Trophoblast cell (in vitro differentiated cells and primary cell): ENCODE measurements around the gene DIAPH1.

Experiments
- DNase-seq, 2 donors: peaks; one replicate each; pipeline ENCODE4 v3.0.0-alpha.2; 2016
- H2AFZ ChIP-seq: 2 replicates; pipeline ENCODE4 v1.6.1; 2013; ENCODE audit warnings: low read length, moderate library complexity, mild to moderate bottlenecking; ENCODE audit not compliant: insufficient read depth, poor library complexity
- H2AK5ac ChIP-seq: 2 replicates; pipeline ENCODE4 v1.6.1; 2013; ENCODE audit warnings: mild to moderate bottlenecking, low read length
- H2BK120ac ChIP-seq: 2 replicates; pipeline ENCODE4 v1.6.1; 2013; ENCODE audit warnings: low read length, mild to moderate bottlenecking, moderate library complexity; ENCODE audit not compliant: insufficient read depth, poor library complexity
- H2BK12ac ChIP-seq: 2 replicates; pipeline ENCODE4 v1.6.1; 2013; ENCODE audit warnings: mild to moderate bottlenecking, low read length, moderate library complexity
- H2BK5ac ChIP-seq: 2 replicates; pipeline ENCODE4 v1.6.1; 2013; ENCODE audit warnings: low read length, low read depth, moderate library complexity, mild to moderate bottlenecking; ENCODE audit not compliant: poor library complexity
- H3K14ac ChIP-seq: 2 replicates; pipeline ENCODE4 v1.6.1; 2013; ENCODE audit warnings: mild to moderate bottlenecking, low read length
- H3K18ac ChIP-seq: 2 replicates; pipeline ENCODE4 v1.6.1; 2013; ENCODE audit warnings: mild to moderate bottlenecking, low read length
- H3K23ac ChIP-seq: 2 replicates; pipeline ENCODE4 v1.6.1; 2013; ENCODE audit warnings: low read length
- H3K27ac ChIP-seq: 2 replicates; pipeline ENCODE4 v1.5.1; 2013; ENCODE audit warnings: low read depth, mild to moderate bottlenecking, inconsistent platforms, low read length, moderate library complexity
- H3K27me3 ChIP-seq: 2 replicates; pipeline ENCODE4 v1.6.1; 2013; ENCODE audit warnings: inconsistent platforms, mild to moderate bottlenecking, low read length, moderate library complexity; ENCODE audit not compliant: insufficient read depth
- H3K36me3 ChIP-seq, 2 experiments: 1 replicate in 1 of 2; 2 replicates in 1 of 2; pipeline ENCODE4 v1.6.1; 2013; ENCODE audit warnings: low read length in 2 of 2, mild to moderate bottlenecking in 2 of 2, moderate library complexity in 1 of 2; ENCODE audit not compliant: insufficient read depth in 2 of 2, control insufficient read depth in 1 of 2
- H3K4ac ChIP-seq: 2 replicates; pipeline ENCODE4 v1.6.1; 2013; ENCODE audit warnings: low read depth, mild to moderate bottlenecking, low read length, moderate library complexity
- H3K4me1 ChIP-seq, 2 experiments: 1 replicate in 1 of 2; 2 replicates in 1 of 2; pipeline ENCODE4 v1.6.1; 2013; ENCODE audit warnings: low read length in 2 of 2, mild to moderate bottlenecking in 2 of 2, moderate library complexity in 1 of 2; ENCODE audit not compliant: insufficient read depth in 2 of 2, control insufficient read depth in 1 of 2
- H3K4me2 ChIP-seq: 2 replicates; pipeline ENCODE4 v1.6.1; 2013; ENCODE audit warnings: inconsistent platforms, mild to moderate bottlenecking, low read length, moderate library complexity
- H3K4me3 ChIP-seq: 2 replicates; pipeline ENCODE4 v1.5.1; 2013; ENCODE audit warnings: mild to moderate bottlenecking, low read depth, low read length, inconsistent platforms
- H3K79me1 ChIP-seq: one replicate; pipeline ENCODE4 v1.6.1; 2013; ENCODE audit warnings: low read length
- H3K79me2 ChIP-seq: 2 replicates; pipeline ENCODE4 v1.6.1; 2013; ENCODE audit warnings: low read length, mild to moderate bottlenecking; ENCODE audit not compliant: control insufficient read depth, insufficient read depth, poor library complexity
- H3K9ac ChIP-seq: 2 replicates; pipeline ENCODE4 v1.6.1; 2013; ENCODE audit warnings: mild to moderate bottlenecking, low read length
- H3K9me3 ChIP-seq: 2 replicates; pipeline ENCODE4 v1.6.1; 2013; ENCODE audit warnings: low read depth, mild to moderate bottlenecking, control low read depth, inconsistent platforms, low read length; ENCODE audit not compliant: insufficient read depth
- H4K12ac ChIP-seq: 2 replicates; pipeline ENCODE4 v1.6.1; 2013; ENCODE audit warnings: low read depth, mild to moderate bottlenecking, low read length, moderate library complexity
- H4K8ac ChIP-seq: 2 replicates; pipeline ENCODE4 v1.6.1; 2013; ENCODE audit warnings: low read depth, mild to moderate bottlenecking, low read length, moderate library complexity
- H4K91ac ChIP-seq: one replicate; pipeline ENCODE4 v1.6.1; 2013; ENCODE audit warnings: low read depth, mild to moderate bottlenecking, low read length, moderate library complexity
- WGBS: extraction: QIAGEN DNeasy Blood & Tissue Kit; methylation state at CpG from one replicate; pipeline ENCODE4 v1.1.7; 2013; ENCODE audit warnings: missing lambda C conversion rate; ENCODE audit not compliant: insufficient read length, insufficient coverage; ENCODE audit errors: extremely low coverage; 5-methylcytosine and 5-hydroxymethylcytosine counted together

Gene DIAPH1

GRCh38 chr5:141486091-141486490 lies 132.7 kb downstream of the DIAPH1 start:
- H3K4me3 ChIP-seq = no peak overlapping the region
- no peak overlapping the region for H3K23ac ChIP-seq
- H3K79me2 ChIP-seq = no peaks in the 10 kb centered on the region
- H3K18ac ChIP-seq = no peak overlapping the region
- H3K4me1 ChIP-seq = peaks cover 14 to 21% of the 10 kb centered on the region in 2 experiments
- no peak overlapping the region for H2AK5ac ChIP-seq
- H4K8ac ChIP-seq = no peak overlapping the region
- no peak overlapping the region for H4K12ac ChIP-seq
- no peak overlapping the region for H2BK12ac ChIP-seq
- no peak overlapping the region for H2AFZ ChIP-seq
- H2BK120ac ChIP-seq = no peak overlapping the region
- H3K4ac ChIP-seq = no peak overlapping the region
- no peak overlapping the region for H3K4me2 ChIP-seq
- no peaks in the 10 kb centered on the region for H3K27me3 ChIP-seq
- peaks cover 10% of the 10 kb centered on the region for H3K9me3 ChIP-seq
- H4K91ac ChIP-seq = no peak overlapping the region
- H3K79me1 ChIP-seq = no peaks in the 10 kb centered on the region
- H3K27ac ChIP-seq = no peak overlapping the region
- H3K14ac ChIP-seq = no peak overlapping the region
- no peak overlapping the region for H3K9ac ChIP-seq
- no CpG with 5 or more reads among the region's 9 CpGs for WGBS
- H2BK5ac ChIP-seq = no peak overlapping the region
- peaks cover 39 to 43% of the 10 kb centered on the region in 2 experiments for H3K36me3 ChIP-seq
- DNase-seq = no peak

- H3K4me2 ChIP-seq = peak overlapping the region; percentile 63
These were observed 133.3 kb downstream of the DIAPH1 start for GRCh38 chr5:141485321-141486055.

GRCh38 chr5:141484641-141485311 lies 134.0 kb downstream of the DIAPH1 start, which contains the start of gene PCDHGC4:
Gene PCDHGC4, plus strand, starts transcription at chr5:141485030. Its CDS starts 144 bp downstream, at chr5:141485174.
- Histone ChIP-seq H3K79me1 (no peaks in the 10 kb centered on the region), H2BK5ac (no peak within 1 kb of the TSS), H3K36me3 (peaks cover 26 to 32% of the 10 kb centered on the region in 2 experiments), H3K4me3 (peak within 1 kb of the TSS; percentile 42), H2BK120ac (no peak within 1 kb of the TSS), H3K4me2 (peak within 1 kb of the TSS; percentile 63), H2AK5ac (no peak within 1 kb of the TSS), H3K27ac (no peak within 1 kb of the TSS), H3K23ac (no peak within 1 kb of the TSS), H3K9me3 (peaks cover 7% of the 10 kb centered on the region), H4K91ac (no peak within 1 kb of the TSS), H3K27me3 (no peaks in the 10 kb centered on the region), H3K9ac (no peak within 1 kb of the TSS), H3K79me2 (no peaks in the 10 kb centered on the region), H2BK12ac (no peak within 1 kb of the TSS), H4K8ac (no peak within 1 kb of the TSS), H2AFZ (no peak within 1 kb of the TSS), H3K14ac (no peak within 1 kb of the TSS), H3K18ac (no peak within 1 kb of the TSS), H4K12ac (no peak within 1 kb of the TSS), H3K4ac (no peak within 1 kb of the TSS), H3K4me1 (peaks cover 14 to 21% of the 10 kb centered on the region in 2 experiments)
- WGBS = no CpG with 5 or more reads among the region's 39 CpGs
- DNase-seq = peak in 1 of 2 donors; percentile 33

More at GRCh38 chr5:141485321-141486055, 133.3 kb downstream of the DIAPH1 start:
- H4K91ac ChIP-seq = no peak overlapping the region
- H2AFZ ChIP-seq = no peak overlapping the region
- H3K79me1 ChIP-seq = no peaks in the 10 kb centered on the region
- DNase-seq = no peak
- no peak overlapping the region for H3K4ac ChIP-seq
- H3K79me2 ChIP-seq = no peaks in the 10 kb centered on the region
- H3K4me1 ChIP-seq = peaks cover 14 to 21% of the 10 kb centered on the region in 2 experiments
- no peak overlapping the region for H2BK5ac ChIP-seq
- no peak overlapping the region for H2AK5ac ChIP-seq
- peaks cover 33 to 37% of the 10 kb centered on the region in 2 experiments for H3K36me3 ChIP-seq
- no peak overlapping the region for H2BK12ac ChIP-seq
- H3K27ac ChIP-seq = no peak overlapping the region
- no peak overlapping the region for H3K18ac ChIP-seq
- no peak overlapping the region for H3K23ac ChIP-seq
- no peak overlapping the region for H3K14ac ChIP-seq
- peak overlapping the region; percentile 29 for H3K4me3 ChIP-seq
- H2BK120ac ChIP-seq = no peak overlapping the region
- H3K27me3 ChIP-seq = no peaks in the 10 kb centered on the region
- H3K9ac ChIP-seq = no peak overlapping the region
- WGBS = no CpG with 5 or more reads among the region's 38 CpGs
- H3K9me3 ChIP-seq = peaks cover 10% of the 10 kb centered on the region
- H4K8ac ChIP-seq = no peak overlapping the region
- H4K12ac ChIP-seq = no peak overlapping the region

GRCh38 chr5:141484310-141484640 lies 134.5 kb downstream of the DIAPH1 start:
- Histone ChIP-seq H4K91ac (no peak overlapping the region), H3K18ac (no peak overlapping the region), H3K27ac (no peak overlapping the region), H2AK5ac (no peak overlapping the region), H3K79me2 (no peaks in the 10 kb centered on the region), H3K36me3 (peaks cover 23 to 28% of the 10 kb centered on the region in 2 experiments), H4K12ac (no peak overlapping the region), H3K4me3 (no peak overlapping the region), H2BK5ac (no peak overlapping the region), H3K9ac (no peak overlapping the region), H3K9me3 (peaks cover 7% of the 10 kb centered on the region), H2BK120ac (no peak overlapping the region), H3K14ac (no peak overlapping the region), H3K23ac (no peak overlapping the region), H2AFZ (no peak overlapping the region), H3K79me1 (no peaks in the 10 kb centered on the region), H2BK12ac (no peak overlapping the region), H4K8ac (no peak overlapping the region), H3K4me2 (peak overlapping the region; percentile 63), H3K4me1 (peaks cover 14 to 21% of the 10 kb centered on the region in 2 experiments), H3K4ac (no peak overlapping the region), H3K27me3 (no peaks in the 10 kb centered on the region)
- no CpG with 5 or more reads among the region's 4 CpGs for WGBS
- no peak for DNase-seq
